ENCODE measurements around the gene KIAA0753. TPM values are rescaled to one million over a fixed set of nuclear protein-coding genes. Genes with fewer than 3 reads are reported as not detected.

KIAA0753 gene
- total and polyA plus RNA-seq, 2 of the 13 experiments (the other 11 are each of a cell fraction or from before 2014, with no cell fraction given) = 5.2 to 9.1 TPM

DNA sequence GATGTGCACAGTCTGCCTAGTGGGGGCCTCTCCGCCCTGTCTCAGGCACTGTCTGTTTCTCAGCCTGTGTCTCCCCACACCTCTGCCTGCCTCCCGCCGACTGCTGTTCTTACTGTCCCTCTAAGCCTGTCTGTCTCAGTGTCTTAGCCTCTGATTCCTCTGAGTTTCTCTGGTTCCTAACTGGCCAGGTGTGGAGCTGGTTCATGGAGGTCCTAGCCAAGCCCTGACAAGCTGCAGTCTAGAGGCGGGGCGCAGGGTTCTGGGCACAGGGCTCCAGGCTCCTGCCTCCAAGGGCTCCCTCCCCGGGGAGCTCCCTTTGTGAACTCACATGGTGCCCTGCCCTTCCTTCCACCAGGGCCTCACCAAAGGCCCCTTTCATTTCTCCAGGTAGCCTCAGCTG is 30.5 kb upstream of the KIAA0753 start (continued):
- TF ChIP-seq, protein P1, sequence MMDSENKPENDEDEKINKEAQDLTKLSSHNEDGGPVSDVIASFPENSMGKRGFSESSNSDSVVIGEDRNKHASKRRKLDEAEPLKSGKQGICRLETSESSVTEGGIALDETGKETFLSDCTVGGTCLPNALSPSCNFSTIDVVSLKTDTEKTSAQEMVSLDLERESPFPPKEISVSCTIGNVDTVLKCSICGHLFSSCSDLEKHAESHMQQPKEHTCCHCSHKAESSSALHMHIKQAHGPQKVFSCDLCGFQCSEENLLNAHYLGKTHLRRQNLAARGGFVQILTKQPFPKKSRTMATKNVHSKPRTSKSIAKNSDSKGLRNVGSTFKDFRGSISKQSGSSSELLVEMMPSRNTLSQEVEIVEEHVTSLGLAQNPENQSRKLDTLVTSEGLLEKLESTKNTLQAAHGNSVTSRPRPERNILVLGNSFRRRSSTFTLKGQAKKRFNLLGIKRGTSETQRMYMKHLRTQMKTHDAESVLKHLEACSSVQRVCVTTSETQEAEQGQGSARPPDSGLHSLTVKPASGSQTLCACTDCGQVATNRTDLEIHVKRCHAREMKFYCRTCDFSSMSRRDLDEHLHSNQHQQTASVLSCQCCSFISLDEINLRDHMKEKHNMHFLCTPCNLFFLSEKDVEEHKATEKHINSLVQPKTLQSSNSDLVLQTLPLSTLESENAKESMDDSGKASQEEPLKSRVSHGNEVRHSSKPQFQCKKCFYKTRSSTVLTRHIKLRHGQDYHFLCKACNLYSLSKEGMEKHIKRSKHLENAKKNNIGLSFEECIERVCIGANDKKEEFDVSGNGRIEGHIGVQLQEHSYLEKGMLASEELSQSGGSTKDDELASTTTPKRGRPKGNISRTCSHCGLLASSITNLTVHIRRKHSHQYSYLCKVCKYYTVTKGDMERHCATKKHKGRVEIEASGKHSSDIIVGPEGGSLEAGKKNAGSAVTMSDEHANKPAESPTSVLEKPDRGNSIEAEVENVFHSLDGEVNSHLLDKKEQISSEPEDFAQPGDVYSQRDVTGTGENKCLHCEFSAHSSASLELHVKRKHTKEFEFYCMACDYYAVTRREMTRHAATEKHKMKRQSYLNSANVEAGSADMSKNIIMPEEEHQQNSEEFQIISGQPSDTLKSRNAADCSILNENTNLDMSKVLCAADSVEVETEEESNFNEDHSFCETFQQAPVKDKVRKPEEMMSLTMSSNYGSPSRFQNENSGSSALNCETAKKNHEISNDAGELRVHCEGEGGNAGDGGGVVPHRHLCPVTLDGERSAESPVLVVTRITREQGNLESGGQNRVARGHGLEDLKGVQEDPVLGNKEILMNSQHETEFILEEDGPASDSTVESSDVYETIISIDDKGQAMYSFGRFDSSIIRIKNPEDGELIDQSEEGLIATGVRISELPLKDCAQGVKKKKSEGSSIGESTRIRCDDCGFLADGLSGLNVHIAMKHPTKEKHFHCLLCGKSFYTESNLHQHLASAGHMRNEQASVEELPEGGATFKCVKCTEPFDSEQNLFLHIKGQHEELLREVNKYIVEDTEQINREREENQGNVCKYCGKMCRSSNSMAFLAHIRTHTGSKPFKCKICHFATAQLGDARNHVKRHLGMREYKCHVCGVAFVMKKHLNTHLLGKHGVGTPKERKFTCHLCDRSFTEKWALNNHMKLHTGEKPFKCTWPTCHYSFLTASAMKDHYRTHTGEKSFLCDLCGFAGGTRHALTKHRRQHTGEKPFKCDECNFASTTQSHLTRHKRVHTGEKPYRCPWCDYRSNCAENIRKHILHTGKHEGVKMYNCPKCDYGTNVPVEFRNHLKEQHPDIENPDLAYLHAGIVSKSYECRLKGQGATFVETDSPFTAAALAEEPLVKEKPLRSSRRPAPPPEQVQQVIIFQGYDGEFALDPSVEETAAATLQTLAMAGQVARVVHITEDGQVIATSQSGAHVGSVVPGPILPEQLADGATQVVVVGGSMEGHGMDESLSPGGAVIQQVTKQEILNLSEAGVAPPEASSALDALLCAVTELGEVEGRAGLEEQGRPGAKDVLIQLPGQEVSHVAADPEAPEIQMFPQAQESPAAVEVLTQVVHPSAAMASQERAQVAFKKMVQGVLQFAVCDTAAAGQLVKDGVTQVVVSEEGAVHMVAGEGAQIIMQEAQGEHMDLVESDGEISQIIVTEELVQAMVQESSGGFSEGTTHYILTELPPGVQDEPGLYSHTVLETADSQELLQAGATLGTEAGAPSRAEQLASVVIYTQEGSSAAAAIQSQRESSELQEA (CRISPR knock-in tag; IDR thresholded peaks at IDR 0.05; ENCODE audit: not compliant biosample characterization) = no peak
- TF ChIP-seq, protein P2, sequence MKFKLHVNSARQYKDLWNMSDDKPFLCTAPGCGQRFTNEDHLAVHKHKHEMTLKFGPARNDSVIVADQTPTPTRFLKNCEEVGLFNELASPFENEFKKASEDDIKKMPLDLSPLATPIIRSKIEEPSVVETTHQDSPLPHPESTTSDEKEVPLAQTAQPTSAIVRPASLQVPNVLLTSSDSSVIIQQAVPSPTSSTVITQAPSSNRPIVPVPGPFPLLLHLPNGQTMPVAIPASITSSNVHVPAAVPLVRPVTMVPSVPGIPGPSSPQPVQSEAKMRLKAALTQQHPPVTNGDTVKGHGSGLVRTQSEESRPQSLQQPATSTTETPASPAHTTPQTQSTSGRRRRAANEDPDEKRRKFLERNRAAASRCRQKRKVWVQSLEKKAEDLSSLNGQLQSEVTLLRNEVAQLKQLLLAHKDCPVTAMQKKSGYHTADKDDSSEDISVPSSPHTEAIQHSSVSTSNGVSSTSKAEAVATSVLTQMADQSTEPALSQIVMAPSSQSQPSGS (CRISPR knock-in tag; IDR thresholded peaks at IDR 0.05) = no peak
- TF ChIP-seq EZH2 (conservative IDR thresholded peaks at IDR 0.05; ENCODE audit: low read depth, low read length) = no peak
- TF ChIP-seq CREB1 (IDR thresholded peaks at IDR 0.05) = no peak
- TF ChIP-seq CREB1 (CRISPR knock-in tag; IDR thresholded peaks at IDR 0.05) = no peak
- no peak for TF ChIP-seq PHF8 (CRISPR knock-in tag; IDR thresholded peaks at IDR 0.05)
